ENCODE data around the gene DDIAS. TPM values are rescaled to one million over a fixed set of nuclear protein-coding genes. Genes with fewer than 3 reads are reported as not detected.

The DDIAS gene
- total and polyA plus RNA-seq, 10 of the 15 experiments (the other 5 are each of a cell fraction or from before 2014, with no cell fraction given): 6.9 to 27.8 (median 12.9) TPM

- no peak overlapping the region for H2AFZ ChIP-seq (ENCODE audit: control insufficient read depth, low read depth, low read length)
- in situ Hi-C loops (cut with MboI) (no loop called here), intact Hi-C loops (cut with micrococcal nuclease; ENCODE audit: unreplicated experiment) (no loop called here)
- ChIA-PET SMC1A (ENCODE audit: uncharacterized antibody, unreplicated experiment) (interaction anchor here (1.8 kb wide), 1 partner anchor 10 kb away, joined by 6 read pairs; no protein-coding TSS in a partner anchor), POLR2A (no interaction called here), CTCF (interaction anchor here (1.2 to 1.6 kb wide), 2 partner anchors 12 to 375 kb away, joined by 3 to 4 read pairs; no protein-coding TSS in a partner anchor), RAD21 (ENCODE audit: unreplicated experiment) (no interaction called here)
- WGBS (ENCODE audit: insufficient coverage, insufficient replicate concordance, low lambda C conversion rate, missing lambda C conversion rate): 79% methylated on average over 4 of the region's 4 CpGs
- no peak overlapping the region for H3K9ac ChIP-seq (ENCODE audit: control insufficient read depth, insufficient read depth, low read length)
- no peak for FAIRE-seq
- TF ChIP-seq NR2F1 (conservative IDR thresholded peaks at IDR 0.05): no peak
- no peaks in the 10 kb centered on the region for H3K36me3 ChIP-seq (ENCODE audit: control insufficient read depth in 2 of 2, insufficient read depth in 2 of 2, low read length in 1 of 2)
- no peak for DNase-seq (ENCODE audit: low read depth, low spot score)
- H3K27me3 ChIP-seq (replicated peaks in 1 of 2; ENCODE audit: control insufficient read depth in 2 of 2, insufficient read depth in 2 of 2, low read length in 1 of 2): no peaks in the 10 kb centered on the region
- BruUV-seq (replicated peaks): no TSS peak
- no peaks in the 10 kb centered on the region for H4K20me1 ChIP-seq (ENCODE audit: control insufficient read depth, insufficient read depth)
- ATAC-seq: no peak
- H3K4me1 ChIP-seq (ENCODE audit: control insufficient read depth, insufficient read depth, low read length): no peaks in the 10 kb centered on the region
- H3K4me2 ChIP-seq (ENCODE audit: control insufficient read depth, insufficient read depth): no peak overlapping the region
- H3K27ac ChIP-seq (ENCODE audit: control insufficient read depth, insufficient read depth): no peak overlapping the region
- H3K9me3 ChIP-seq (replicated peaks; ENCODE audit: control insufficient read depth, insufficient read depth, low read length): no peaks in the 10 kb centered on the region; the same call in 2 of the 3 replicates
- no peaks in the 10 kb centered on the region for H3K79me2 ChIP-seq (ENCODE audit: control insufficient read depth, insufficient read depth, low read length)
- H3K4me3 ChIP-seq: no peak overlapping the region
Measured at GRCh38 chr11:82874646-82875523, 26.7 kb upstream of the DDIAS start.

- no peak for ATAC-seq
Measured at GRCh38 chr11:82883853-82884252, 17.7 kb upstream of the DDIAS start.

More at GRCh38 chr11:82883853-82884252, 17.7 kb upstream of the DDIAS start:
- 92% methylated on average over 3 of the region's 3 CpGs for WGBS (ENCODE audit: insufficient coverage, insufficient replicate concordance, low lambda C conversion rate, missing lambda C conversion rate)
- Histone ChIP-seq H2AFZ (ENCODE audit: control insufficient read depth, low read depth, low read length) (no peak overlapping the region), H3K9me3 (replicated peaks; ENCODE audit: control insufficient read depth, insufficient read depth, low read length) (no peaks in the 10 kb centered on the region), H3K4me2 (ENCODE audit: control insufficient read depth, insufficient read depth) (no peak overlapping the region), H3K9ac (ENCODE audit: control insufficient read depth, insufficient read depth, low read length) (no peak overlapping the region), H3K4me1 (ENCODE audit: control insufficient read depth, insufficient read depth, low read length) (no peaks in the 10 kb centered on the region), H3K79me2 (ENCODE audit: control insufficient read depth, insufficient read depth, low read length) (no peaks in the 10 kb centered on the region), H3K4me3 (no peak overlapping the region), H3K36me3 (ENCODE audit: control insufficient read depth in 2 of 2, insufficient read depth in 2 of 2, low read length in 1 of 2) (no peaks in the 10 kb centered on the region), H3K27me3 (replicated peaks in 1 of 2; ENCODE audit: control insufficient read depth in 2 of 2, insufficient read depth in 2 of 2, low read length in 1 of 2) (no peaks in the 10 kb centered on the region), H4K20me1 (ENCODE audit: control insufficient read depth, insufficient read depth) (no peaks in the 10 kb centered on the region), H3K27ac (ENCODE audit: control insufficient read depth, insufficient read depth) (no peak overlapping the region)
- no TSS peak for BruUV-seq (replicated peaks)
- in situ Hi-C loops (cut with MboI): no loop called here
- FAIRE-seq (no peak), DNase-seq (ENCODE audit: low read depth, low spot score) (no peak)
- TF ChIP-seq E2F8 (IDR thresholded peaks at IDR 0.05; ENCODE audit: low read depth, partially characterized antibody) (no peak), SMAD5 (IDR thresholded peaks at IDR 0.05; ENCODE audit: low read depth) (no peak), PKNOX1 (IDR thresholded peaks at IDR 0.05) (no peak), USF1 (IDR thresholded peaks at IDR 0.05; ENCODE audit: borderline replicate concordance, extremely low read length, insufficient read depth, low read depth, low read length) (no peak), MTA3 (IDR thresholded peaks at IDR 0.05; ENCODE audit: borderline replicate concordance, low read length) (no peak)
- CTCF ChIA-PET: interaction anchor here (1.2 to 3.9 kb wide), 2 partner anchors 16 to 23 kb away, joined by 3 to 36 read pairs; no protein-coding TSS in a partner anchor
- intact Hi-C loops (cut with micrococcal nuclease; ENCODE audit: unreplicated experiment): no loop called here
- SMC1A ChIA-PET (ENCODE audit: uncharacterized antibody, unreplicated experiment): interaction anchor here (1.4 to 3.1 kb wide), 2 partner anchors 9 to 14 kb away, joined by 3 to 13 read pairs; no protein-coding TSS in a partner anchor
- POLR2A ChIA-PET: interaction anchor here (0.5 to 2.0 kb wide), 3 partner anchors 16 to 396 kb away, joined by 3 to 5 read pairs (median 3); partner anchors contain the start of gene PRCP
- RAD21 ChIA-PET (ENCODE audit: unreplicated experiment): interaction anchor here (1.1 kb wide), 1 partner anchor 190 kb away, joined by 3 read pairs; no protein-coding TSS in a partner anchor
